Spinal cord (tissue), 10 donors: ENCODE results near the gene CHRNA4. TPM values are rescaled to one million over a fixed set of nuclear protein-coding genes. Genes with fewer than 3 reads are reported as not detected.

ENCODE experiments used
- DNase-seq, 6 donors: peaks; one replicate each; pipeline versions ENCODE4 v3.0.0 to v3.0.0-alpha.2; 2013 to 2015; ENCODE audit warnings: low spot score in 6 of 6, low read depth in 4 of 6
- H3K27ac ChIP-seq: one replicate; pipeline ENCODE4 v1.5.1; 2013; ENCODE audit warnings: low read depth, low read length, control low read depth
- H3K27me3 ChIP-seq: one replicate; pipeline ENCODE4 v1.6.1; 2013; ENCODE audit warnings: low read length; ENCODE audit not compliant: control insufficient read depth, insufficient read depth
- H3K36me3 ChIP-seq: one replicate; pipeline ENCODE4 v1.6.1; 2013; ENCODE audit warnings: low read length; ENCODE audit not compliant: control insufficient read depth, insufficient read depth
- H3K4me1 ChIP-seq: one replicate; pipeline ENCODE4 v1.6.1; 2013; ENCODE audit warnings: low read length; ENCODE audit not compliant: control insufficient read depth, insufficient read depth
- H3K4me3 ChIP-seq: one replicate; pipeline ENCODE4 v1.5.1; 2013; ENCODE audit warnings: low read depth, low read length, control low read depth
- H3K9me3 ChIP-seq: one replicate; pipeline ENCODE4 v1.6.1; 2013; ENCODE audit warnings: low read length; ENCODE audit not compliant: control insufficient read depth, insufficient read depth
- WGBS: methylation state at CpG from one replicate; pipeline ENCODE4 v1.1.5; 2013; ENCODE audit warnings: missing lambda C conversion rate; ENCODE audit not compliant: insufficient coverage; 5-methylcytosine and 5-hydroxymethylcytosine counted together
- polyA plus RNA-seq, 2 donors: library from polyadenylated mRNA; unstranded; fragments of 120-200 nt; gene quantifications; one replicate each; pipeline ENCODE4 v1.2.1, GENCODE V29; 2013; ENCODE audit not compliant: insufficient read length in 2 of 2
- total RNA-seq, 2 donors: library from RNA; depleted of rRNA in 1 of 2; stranded (reverse); fragments of 120-200 nt in 1 of 2; fragments of >200 nt in 1 of 2; gene quantifications; one replicate each; pipeline versions ENCODE4 v1.2.3 to v1.2.4, GENCODE V29; 2013 to 2014
- donor health status: healthy.

Gene CHRNA4
- total and polyA plus RNA-seq, 4 donors = 5.5 to 64.2 (median 33.5) TPM

DNA sequence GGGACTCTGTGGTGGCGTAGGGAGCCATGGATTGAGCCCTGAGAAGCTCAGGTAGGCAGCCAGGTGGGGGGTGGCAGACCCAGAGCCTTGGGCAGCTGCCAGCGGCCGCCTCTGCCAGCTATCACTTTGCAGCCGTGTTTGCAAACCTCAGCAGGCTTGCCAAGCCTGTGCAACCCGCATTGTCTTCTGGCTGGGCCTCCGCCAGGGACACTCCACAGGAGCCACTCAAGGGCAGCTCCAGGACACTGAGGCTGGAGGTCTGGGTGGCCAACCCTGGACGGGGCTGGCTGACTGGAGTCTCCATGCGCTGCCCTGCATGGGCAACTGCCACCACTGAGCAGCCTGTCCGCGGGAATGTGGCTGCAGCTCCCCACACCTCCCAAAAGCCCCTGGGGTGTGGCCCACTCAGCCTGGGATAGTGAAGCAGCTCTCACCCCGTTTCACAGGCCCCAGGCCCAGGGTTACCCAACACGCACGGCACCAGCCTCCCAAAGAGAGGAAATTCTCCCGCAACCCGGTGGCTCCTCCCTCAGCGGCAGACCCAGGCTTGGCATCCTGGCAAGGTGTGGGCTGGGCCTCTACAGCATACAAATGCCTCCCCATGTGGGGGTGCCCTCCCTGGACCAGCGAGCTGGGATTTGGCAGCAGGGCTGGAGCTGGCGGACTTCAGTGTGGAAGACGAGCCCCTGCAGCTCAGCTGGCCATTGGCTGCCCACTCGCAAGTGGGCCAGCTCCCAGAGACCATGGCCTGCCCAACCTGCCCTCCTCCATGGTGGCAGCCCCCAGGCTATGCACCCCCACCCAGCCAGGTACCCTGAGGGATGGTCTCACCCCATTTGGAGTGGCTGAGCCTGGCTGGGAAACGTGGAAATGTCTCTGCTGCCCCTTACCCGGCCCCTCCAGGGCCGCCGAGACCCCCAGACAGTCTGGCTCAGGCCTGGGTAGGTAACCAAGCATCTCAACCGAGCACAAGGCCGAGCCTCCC lies 2.9 kb downstream of the CHRNA4 start:
- Histone ChIP-seq H3K27ac (no peak overlapping the region), H3K4me1 (peaks cover 46% of the 10 kb centered on the region), H3K27me3 (peaks cover 20% of the 10 kb centered on the region), H3K36me3 (peaks cover 53% of the 10 kb centered on the region), H3K9me3 (no peaks in the 10 kb centered on the region), H3K4me3 (no peak overlapping the region)
- no peak for DNase-seq
- WGBS = 56% methylated on average over 26 of the region's 26 CpGs

DNA sequence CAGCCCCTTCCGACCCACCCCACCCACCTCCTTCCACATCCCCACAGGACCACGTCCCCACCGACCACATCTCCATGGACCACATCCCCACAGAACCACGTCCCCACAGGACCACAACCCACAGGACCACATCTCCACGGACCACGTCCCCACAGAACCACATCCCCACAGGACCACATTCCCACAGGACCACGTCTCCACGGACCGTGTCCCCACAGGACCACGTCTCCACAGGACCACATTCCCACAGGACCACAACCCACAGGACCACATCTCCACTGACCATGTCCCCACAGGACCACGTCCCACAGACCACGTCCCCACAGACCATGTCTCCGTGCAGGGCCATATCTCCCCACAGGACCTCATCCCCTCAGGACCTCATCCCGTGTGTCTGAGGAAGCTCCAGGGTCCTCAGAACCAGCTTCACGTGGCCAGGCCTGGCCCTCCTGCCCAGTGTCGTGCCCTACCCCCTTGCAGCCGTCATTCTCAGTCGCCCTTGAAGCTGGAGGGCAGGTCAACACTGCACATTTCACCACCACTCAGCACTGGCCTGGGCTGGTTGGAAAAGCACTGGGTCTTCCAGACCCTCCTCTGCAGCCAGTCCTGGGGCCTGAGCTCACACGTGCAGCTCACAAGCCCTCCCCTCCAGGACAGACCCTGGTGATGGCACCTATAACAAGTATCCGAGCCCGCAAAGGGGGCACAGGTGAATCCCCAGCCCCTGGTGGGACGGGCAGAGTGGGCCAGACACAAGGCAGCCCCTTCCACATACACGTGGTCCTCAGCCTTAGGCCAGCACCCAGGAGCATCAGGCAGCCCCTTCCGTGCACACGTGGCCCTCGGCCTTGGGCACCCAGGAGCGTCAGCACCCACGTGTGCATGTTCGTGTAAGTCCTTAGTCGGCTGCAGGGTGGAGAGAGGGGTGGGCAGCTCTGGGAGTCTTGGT lies 3.9 kb downstream of the CHRNA4 start:
- Histone ChIP-seq H3K27ac (no peak overlapping the region), H3K27me3 (peaks cover 17% of the 10 kb centered on the region), H3K4me1 (peaks cover 54% of the 10 kb centered on the region), H3K36me3 (peaks cover 57% of the 10 kb centered on the region), H3K9me3 (no peaks in the 10 kb centered on the region), H3K4me3 (no peak overlapping the region)
- WGBS = 88% methylated on average over 29 of the region's 30 CpGs
- DNase-seq = no peak

DNA sequence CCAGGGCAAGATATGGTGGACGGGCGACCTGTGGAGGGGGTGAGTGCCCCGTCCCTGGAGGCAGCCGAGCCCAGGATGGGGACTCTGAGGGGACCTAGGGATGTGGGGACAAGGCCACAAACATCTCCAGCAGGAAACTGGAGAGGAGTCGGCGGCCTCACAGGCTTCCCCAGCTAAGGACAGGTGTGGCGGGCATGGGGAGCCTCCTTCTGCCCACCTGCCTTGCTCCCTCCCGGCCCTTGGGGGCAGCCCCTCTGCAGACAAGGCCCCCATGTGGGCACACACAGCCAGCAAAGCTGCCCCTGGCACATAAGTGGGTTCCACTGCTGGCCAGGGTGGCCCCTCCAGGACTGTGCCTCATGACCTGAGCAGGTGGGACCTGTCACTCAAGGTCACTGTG lies 4.6 kb downstream of the CHRNA4 start:
- Histone ChIP-seq H3K4me3 (no peak overlapping the region), H3K27ac (no peak overlapping the region), H3K36me3 (peaks cover 57% of the 10 kb centered on the region), H3K27me3 (peaks cover 10% of the 10 kb centered on the region), H3K9me3 (no peaks in the 10 kb centered on the region), H3K4me1 (peaks cover 55% of the 10 kb centered on the region)
- WGBS = 92% methylated on average over 8 of the region's 8 CpGs
- DNase-seq = no peak

DNA sequence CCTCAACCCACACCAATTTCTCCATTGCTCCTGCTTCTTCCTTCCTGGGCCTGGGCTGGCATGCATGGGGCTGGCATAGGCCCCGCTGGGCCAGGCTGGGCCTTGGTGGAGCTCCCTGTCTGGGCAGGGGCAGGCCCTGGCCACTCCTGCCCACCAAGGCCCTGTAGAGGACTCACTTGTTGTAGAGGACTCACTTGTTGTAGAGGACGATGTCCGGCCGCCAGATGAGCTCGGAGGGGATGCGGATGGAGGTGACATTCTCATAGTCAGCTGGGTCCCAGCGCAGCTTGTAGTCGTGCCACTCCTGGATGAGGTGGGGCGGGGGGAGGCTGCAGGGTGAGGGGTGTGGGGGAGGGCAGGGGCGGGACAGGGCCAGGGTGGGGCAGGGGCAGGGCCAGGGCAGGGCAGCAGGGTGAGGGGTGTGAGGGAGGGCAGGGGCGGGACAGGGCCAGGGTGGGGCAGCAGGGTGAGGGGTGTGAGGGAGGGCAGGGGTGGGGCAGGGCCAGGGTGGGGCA lies 5.3 kb downstream of the CHRNA4 start:
- DNase-seq = no peak
- Histone ChIP-seq H3K4me1 (peaks cover 55% of the 10 kb centered on the region), H3K27ac (no peak overlapping the region), H3K9me3 (no peaks in the 10 kb centered on the region), H3K36me3 (peaks cover 63% of the 10 kb centered on the region), H3K27me3 (peaks cover 7% of the 10 kb centered on the region), H3K4me3 (no peak overlapping the region)
- 93% methylated on average over 5 of the region's 11 CpGs for WGBS

DNA sequence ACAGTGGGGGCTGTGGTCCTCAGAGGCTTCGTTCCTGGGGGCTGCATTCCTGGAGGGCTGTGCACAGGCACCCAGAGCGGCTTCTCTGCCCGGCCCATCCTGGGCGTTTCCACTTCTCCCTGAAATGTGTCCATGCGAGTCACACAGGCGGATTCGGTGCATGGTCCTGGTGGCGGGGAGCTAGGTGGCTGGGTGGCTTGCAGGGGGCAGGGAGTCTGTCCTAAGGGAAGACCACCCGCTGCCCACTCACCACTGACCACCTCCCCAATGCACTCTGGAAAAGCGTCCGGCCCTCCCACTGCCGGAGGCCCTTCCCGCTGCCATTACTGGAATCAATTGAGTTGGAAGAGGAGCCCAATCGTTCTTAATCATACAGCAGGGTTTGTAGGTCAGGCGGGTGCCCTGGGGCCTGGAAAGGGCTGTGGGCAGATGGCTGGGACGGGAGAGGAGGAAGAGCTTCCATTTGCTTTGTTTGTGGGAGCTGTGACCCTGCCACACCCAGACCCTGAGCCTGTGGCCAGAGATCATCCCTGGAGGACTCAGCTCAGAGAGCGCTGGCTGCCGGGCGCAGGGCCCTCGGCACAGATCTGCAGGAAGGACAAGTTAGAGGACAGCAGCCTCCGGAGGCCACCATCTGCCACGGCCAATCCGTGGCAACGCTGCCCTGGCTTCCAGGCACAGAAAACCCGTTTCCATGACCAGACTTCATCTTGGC lies 6.4 kb downstream of the CHRNA4 start:
- Histone ChIP-seq H3K27me3 (no peaks in the 10 kb centered on the region), H3K9me3 (no peaks in the 10 kb centered on the region), H3K4me3 (no peak overlapping the region), H3K36me3 (peaks cover 73% of the 10 kb centered on the region), H3K4me1 (peaks cover 47% of the 10 kb centered on the region), H3K27ac (no peak overlapping the region)
- WGBS = 89% methylated on average over 24 of the region's 25 CpGs
- no peak for DNase-seq

DNA sequence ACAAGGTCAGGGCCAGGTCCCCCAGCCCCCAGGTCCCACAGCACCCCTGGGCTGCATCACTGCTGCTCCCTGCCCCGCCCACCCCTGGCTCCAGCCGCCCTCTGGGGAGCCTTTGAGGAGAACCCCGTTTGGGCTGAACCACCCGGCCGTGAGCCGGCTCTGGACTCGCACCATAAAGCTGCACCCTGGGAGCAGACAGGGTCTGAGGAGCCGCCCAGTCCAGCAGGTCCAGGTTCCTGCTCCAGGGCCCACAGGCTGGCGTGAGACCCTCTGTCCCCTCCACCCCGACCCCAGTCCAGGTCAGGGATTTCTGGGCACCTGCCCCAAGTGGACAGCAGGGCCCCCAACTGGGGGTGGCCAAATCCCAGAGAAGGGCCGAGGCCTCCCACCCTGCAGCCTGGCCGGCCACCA lies 8.3 kb downstream of the CHRNA4 start:
- Histone ChIP-seq H3K27ac (no peak overlapping the region), H3K36me3 (peaks cover 73% of the 10 kb centered on the region), H3K27me3 (no peaks in the 10 kb centered on the region), H3K9me3 (no peaks in the 10 kb centered on the region), H3K4me3 (no peak overlapping the region), H3K4me1 (peaks cover 32% of the 10 kb centered on the region)
- DNase-seq = no peak
- 42% methylated on average over 12 of the region's 12 CpGs for WGBS

DNA sequence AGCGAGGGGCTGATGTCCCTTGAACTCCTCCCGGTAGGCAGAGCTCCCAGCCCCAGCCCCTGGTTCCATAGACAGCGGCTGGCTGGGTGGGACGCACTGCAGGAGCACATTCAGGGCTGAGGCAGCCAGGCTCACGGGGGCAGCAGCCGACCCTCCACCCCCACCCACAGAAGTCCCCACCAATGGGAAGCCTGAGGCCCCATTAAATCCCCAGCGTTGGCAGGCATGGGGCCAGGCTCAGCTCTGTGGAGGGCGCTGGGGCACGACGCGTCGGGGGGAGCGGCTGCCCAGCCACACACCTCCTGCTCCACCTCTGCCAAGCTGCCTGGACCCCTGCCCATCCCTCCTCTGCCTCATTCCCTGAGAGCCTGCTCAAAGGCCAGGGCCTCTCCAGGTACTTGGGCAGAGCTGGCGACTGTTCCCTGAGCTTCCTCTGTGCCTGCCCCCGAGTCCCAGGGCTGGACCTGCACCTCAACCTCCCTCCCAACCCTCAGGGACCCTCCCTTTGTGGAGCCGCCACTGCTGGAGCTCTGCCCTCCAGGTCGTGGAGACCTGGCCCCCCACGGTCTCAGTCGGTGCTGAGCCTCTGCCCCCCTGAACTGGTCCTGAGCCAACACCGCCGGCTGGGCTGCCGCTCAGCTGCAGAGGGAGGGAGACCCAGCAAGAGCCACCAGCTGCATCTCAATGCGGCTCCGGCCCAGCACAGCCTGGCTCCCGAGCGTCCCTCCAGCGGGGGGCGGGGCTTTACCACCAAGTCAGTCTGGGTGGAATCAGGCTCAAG lies 9.1 kb downstream of the CHRNA4 start:
- Histone ChIP-seq H3K4me3 (no peak overlapping the region), H3K9me3 (no peaks in the 10 kb centered on the region), H3K27me3 (no peaks in the 10 kb centered on the region), H3K27ac (no peak overlapping the region), H3K36me3 (peaks cover 73% of the 10 kb centered on the region), H3K4me1 (peaks cover 34% of the 10 kb centered on the region)
- 12% methylated on average over 28 of the region's 28 CpGs for WGBS
- DNase-seq = peak; percentile 21 to 91 (median 64)

DNA sequence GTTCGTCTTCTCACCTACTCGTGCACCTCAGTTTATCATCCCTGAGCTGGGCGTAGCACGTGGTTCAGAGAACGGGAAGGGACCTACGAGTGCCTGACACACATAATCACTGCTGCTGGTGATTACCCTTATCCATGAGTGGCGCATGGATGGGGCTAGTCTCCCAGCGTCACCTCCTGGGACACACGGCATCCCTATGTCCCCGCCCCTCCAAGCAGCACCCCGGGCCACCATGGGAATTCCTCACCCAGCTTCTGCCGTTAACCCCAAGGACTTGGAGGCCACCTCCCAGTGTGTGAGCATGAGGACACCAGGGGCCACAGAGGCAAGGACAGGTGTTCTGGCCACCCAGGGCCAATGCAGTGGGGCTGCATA lies 9.8 kb downstream of the CHRNA4 start:
- Histone ChIP-seq H3K4me1 (peaks cover 41% of the 10 kb centered on the region), H3K36me3 (peaks cover 74% of the 10 kb centered on the region), H3K9me3 (no peaks in the 10 kb centered on the region), H3K4me3 (no peak overlapping the region), H3K27ac (no peak overlapping the region), H3K27me3 (no peaks in the 10 kb centered on the region)
- no peak for DNase-seq
- WGBS = 88% methylated on average over 12 of the region's 12 CpGs
